ENCODE measurements around the gene DDX41. TPM values are rescaled to one million over a fixed set of nuclear protein-coding genes. Genes with fewer than 3 reads are reported as not detected.

The DDX41 gene
- total RNA-seq, 1 experiment from 2014 or later, result 153 TPM

DNA sequence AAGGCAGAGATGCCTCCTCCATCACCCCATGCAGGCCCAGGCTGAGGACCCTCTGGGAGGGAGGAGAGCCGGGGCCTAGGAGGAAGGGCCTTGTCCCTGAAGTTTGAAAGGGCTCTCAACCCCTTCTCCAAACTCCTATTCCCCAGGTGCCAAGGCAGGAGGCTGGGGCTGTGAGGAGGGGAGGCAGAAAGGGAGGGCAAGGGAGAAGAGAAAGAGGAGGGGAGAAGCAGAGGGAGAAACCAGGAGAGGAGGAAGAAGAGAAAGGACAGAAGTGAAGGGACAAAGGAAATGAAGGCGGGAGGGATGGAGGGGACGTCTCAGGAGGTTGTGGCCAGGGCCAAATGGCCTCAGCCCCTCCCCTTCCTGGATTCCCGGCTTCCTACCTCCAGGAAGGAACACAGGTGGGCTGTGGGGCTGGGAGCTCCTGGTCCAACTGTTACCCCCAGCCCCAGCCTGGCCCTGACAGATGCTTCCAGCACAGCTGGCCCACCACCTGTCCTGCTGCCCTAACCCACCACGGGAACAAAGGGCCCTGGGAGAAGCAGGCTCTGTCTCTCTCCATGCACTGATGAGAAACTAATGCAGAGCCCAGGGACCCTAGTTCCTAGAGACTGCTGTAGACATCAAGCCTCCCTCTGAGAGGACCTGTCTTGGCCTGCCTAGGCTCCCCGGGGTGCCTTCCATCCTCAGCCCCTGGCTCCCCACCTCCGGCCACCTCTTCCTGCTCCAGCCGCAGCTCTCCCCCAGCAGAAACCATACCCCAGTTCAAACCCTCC, 46.8 kb downstream of the DDX41 start:
- DNase-seq (ENCODE audit: low read depth), result no peak

DNA sequence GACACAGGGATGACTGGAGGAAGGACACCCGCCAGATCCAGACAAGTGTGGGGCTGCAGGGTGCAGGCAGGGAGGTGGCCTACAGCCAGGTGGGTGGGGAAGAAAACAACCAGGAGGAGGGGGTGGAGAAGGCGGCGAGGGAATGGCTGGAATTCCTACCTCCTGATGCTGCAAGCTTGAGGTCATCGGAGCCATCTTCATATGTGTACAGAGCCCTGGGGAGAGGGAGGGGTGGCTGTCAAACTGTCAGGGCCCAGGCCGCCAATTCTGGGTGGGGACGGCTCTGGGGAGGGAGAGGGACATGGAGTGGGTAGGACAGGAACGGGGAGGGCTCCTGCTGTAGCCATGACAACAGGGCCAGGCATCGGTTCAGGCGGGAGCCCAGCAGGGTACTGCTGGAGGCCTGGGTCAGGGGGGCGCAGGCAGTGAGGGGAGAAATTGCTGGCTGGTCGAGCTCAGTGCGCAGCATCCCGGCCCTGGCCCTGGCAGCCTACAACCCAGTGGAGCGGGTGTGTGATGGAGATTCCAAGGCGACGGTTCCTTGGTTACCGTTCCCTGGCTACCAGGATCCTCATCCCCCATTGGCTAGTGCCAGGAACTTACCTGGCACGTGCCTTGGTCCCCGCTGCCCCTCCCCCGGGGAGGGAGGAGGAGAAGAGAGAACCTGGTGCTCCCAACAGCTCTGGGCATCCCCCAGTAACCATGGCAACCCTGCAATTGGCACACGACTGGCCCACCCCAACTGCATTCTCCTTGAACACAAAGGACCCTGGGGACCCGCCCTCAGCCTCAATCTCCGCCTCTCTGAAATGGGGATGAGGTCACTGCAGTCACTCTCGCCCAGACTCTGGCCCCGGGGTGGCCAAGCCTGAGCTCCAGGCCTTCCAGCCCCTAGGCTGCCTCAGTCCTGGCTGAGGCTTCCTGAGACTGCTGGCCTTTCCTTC, 47.8 kb downstream of the DDX41 start:
- DNase-seq (ENCODE audit: low read depth), result no peak

GRCh38 chr5:177468329-177468684, 48.5 kb downstream of the DDX41 start:
- no peak for DNase-seq (ENCODE audit: low read depth)

GRCh38 chr5:177467436-177467835, 49.3 kb downstream of the DDX41 start:
- DNase-seq (ENCODE audit: low read depth), result no peak

DNA sequence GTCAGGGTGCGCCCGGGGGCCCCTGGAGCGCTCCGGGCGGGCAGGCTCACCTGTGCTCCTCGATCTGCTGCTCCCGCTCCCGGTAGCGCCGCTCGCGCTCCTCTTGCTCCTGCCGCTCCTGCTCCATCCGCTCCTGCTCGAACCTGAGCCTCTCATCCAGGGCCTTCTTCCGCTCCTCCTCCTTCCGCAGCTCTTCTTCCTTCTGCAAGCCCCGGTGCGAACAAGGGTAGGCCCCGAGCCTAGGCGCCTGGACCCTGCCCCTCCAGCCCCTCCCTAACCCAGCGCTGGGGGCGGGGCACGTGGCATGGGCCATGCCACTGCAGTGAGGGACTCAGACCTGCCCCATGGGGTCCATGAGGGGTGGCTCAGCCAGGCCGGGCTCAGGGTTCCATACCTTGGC, 49.9 kb downstream of the DDX41 start:
- DNase-seq (ENCODE audit: low read depth), result no peak

- DNase-seq (ENCODE audit: low read depth), result no peak
Observed at GRCh38 chr5:177465044-177465443, 51.7 kb downstream of the DDX41 start.

DNA sequence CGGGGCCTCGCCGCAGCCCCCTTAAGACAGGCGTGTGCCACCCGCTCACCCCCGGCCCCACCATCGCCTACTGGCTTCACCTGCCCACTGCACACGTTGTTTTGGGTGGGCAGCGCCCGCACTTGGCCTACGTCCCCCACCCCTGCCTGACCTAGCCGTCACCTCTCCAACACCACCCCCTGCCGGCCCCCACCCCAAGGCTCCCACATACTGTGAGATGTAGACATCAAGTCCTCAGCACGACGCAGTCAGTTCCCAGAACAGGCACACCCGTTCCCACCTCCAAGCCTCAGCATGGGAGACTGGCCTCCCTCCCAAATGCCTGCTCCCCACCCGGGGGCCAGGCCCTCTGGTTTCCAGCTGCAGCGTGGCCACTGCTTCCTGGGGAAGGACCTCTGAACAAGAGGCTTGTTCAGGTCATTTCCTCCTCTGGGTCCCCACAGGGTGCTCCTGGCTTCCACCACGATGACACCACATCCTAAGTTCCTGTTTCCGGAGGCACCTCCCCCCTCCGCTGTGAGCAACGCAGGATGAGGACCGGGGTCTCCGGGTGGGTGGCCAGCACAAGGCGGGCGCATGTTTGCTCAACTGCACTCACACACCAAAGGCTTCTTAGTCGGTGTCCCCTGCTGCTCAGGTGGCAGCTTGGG, 54.6 kb downstream of the DDX41 start:
- no peak for DNase-seq (ENCODE audit: low read depth)

Other genes with a start within 250 kb of the DDX41 start
- 25.3 and 32.4 TPM in 2 replicates for gene RAB24, start 213.2 kb downstream of the DDX41 start, total RNA-seq (2014; rRNA removed)
- 245 and 247 TPM in 2 replicates for gene PRELID1, start 213.2 kb downstream of the DDX41 start, total RNA-seq (2014; rRNA removed)
- 43.1 and 87.9 TPM in 2 replicates for gene MXD3, start 205.1 kb downstream of the DDX41 start, total RNA-seq (2014; rRNA removed)
- gene LMAN2, start 165.3 kb downstream of the DDX41 start, total RNA-seq (2014; rRNA removed), result 258 and 369 TPM in 2 replicates
- 0.23 and 0.51 TPM in 2 replicates for gene RGS14, start 159.0 kb downstream of the DDX41 start, total RNA-seq (2014; rRNA removed)
- gene SLC34A1, start 132.5 kb downstream of the DDX41 start, total RNA-seq (2014; rRNA removed), result not detected in 2 replicates
- not detected in 2 replicates for gene PFN3, start 116.3 kb downstream of the DDX41 start, total RNA-seq (2014; rRNA removed)
- gene F12, start 107.4 kb downstream of the DDX41 start, total RNA-seq (2014; rRNA removed), result 3.1 and 3.6 TPM in 2 replicates
- 23.8 TPM in 2 replicates for gene GRK6, start 90.3 kb downstream of the DDX41 start, total RNA-seq (2014; rRNA removed)
- 48.0 and 55.4 TPM in 2 replicates for gene PRR7, start 70.1 kb downstream of the DDX41 start, total RNA-seq (2014; rRNA removed)
- 210 and 233 TPM in 2 replicates for gene DBN1, start 43.3 kb downstream of the DDX41 start, total RNA-seq (2014; rRNA removed)
- gene PDLIM7, start 19.4 kb downstream of the DDX41 start, total RNA-seq (2014; rRNA removed), result 252 and 281 TPM in 2 replicates
- 7.0 and 14.8 TPM in 2 replicates for gene DOK3, start 7.1 kb downstream of the DDX41 start, total RNA-seq (2014; rRNA removed)
- gene FAM193B, start 37.6 kb upstream of the DDX41 start, total RNA-seq (2014; rRNA removed), result 19.8 and 24.5 TPM in 2 replicates
- 119 and 136 TPM in 2 replicates for gene TMED9, start 75.2 kb upstream of the DDX41 start, total RNA-seq (2014; rRNA removed)
- gene B4GALT7, start 83.2 kb upstream of the DDX41 start, total RNA-seq (2014; rRNA removed), result 28.8 and 36.2 TPM in 2 replicates